Inflammatory macrophage (primary cell): ENCODE results near the gene NRCAM.
A peak's percentile ranks its signal among the peaks of the same experiment; 100 is the strongest.
"Not testable (repeated sequence)": the region's sequence is repeated elsewhere in the genome, so short reads cannot be mapped to it uniquely, and the experiment has no call there.

ENCODE experiments used
- DNase-seq, 2 donors: peaks; one replicate each; pipeline ENCODE4 v3.0.0-alpha.2; 2020 to 2022

The NRCAM gene

DNA sequence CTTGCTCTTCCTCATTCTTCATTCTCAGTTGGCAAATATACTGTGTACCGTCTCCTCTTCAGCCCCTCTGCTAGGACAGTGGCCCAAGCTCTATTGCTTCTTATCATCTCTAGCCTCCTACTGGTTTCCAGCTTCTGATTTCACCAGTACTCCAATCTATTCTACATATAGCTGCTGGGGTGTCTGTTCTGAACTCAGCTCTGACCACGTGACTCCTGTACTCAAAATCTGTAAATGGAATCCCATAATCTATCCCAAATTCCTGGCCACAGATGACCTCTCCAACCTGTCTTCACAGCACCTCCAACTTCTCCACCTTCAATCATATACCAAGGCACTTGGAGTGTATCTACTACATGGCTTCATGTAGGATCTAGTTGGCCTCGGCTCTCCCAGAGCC, 152.9 kb downstream of the NRCAM start:
- no peak for DNase-seq

- DNase-seq: no peak
Observed at GRCh38 chr7:108301387-108301786, 154.8 kb downstream of the NRCAM start.

- no peak for DNase-seq
Observed at GRCh38 chr7:108299251-108299973, 156.8 kb downstream of the NRCAM start.

- no peak for DNase-seq
Observed at GRCh38 chr7:108296911-108297310, 159.3 kb downstream of the NRCAM start.

- DNase-seq: peak in 1 of 2 donors; percentile 4
Observed at GRCh38 chr7:108294595-108294994, 161.6 kb downstream of the NRCAM start.

DNA sequence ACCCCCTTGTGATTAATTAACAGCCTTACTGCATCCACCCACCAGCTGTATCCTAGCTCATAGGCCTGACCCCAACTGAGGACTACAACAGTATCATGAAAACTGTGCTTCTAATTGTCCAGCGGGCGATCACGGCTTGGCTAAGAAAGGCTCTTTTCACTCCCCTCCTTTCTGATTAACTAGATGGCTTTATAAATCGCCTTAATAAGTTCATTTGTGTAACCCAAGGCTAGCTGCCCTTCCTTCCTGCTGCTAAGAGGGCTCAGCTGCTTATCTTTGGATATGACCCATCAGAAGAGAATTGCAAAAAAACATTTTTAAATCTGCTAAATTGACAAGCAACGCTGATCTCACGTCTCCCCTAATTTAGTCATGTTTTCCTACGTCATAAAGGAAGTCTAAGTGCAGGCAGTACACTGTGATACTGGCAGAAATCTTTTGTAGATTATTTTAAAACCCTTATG, 163.1 kb downstream of the NRCAM start:
- DNase-seq: no peak

DNA sequence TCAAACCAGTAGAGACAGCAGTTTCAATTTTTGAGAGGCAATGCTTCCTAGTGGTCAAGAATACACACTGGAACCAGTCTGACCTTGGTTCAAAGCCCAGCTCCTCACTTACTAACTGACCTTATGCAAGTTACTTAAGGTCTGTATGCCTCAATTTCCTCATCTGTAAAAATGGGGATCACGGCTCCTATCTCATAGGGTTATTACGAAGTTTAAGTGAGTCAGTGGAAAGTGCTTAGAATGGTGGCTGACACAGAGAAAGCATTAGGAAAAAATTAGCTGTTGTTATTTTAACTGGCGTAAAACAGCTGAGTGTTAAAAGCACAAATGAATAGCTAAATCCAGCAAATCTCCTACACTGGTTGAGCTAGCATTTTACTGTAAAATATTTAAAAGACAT, 163.7 kb downstream of the NRCAM start:
- no peak for DNase-seq

GRCh38 chr7:108291791-108292440, 164.3 kb downstream of the NRCAM start:
- DNase-seq: no peak

GRCh38 chr7:108291152-108291508, 165.1 kb downstream of the NRCAM start:
- DNase-seq: no peak

DNA sequence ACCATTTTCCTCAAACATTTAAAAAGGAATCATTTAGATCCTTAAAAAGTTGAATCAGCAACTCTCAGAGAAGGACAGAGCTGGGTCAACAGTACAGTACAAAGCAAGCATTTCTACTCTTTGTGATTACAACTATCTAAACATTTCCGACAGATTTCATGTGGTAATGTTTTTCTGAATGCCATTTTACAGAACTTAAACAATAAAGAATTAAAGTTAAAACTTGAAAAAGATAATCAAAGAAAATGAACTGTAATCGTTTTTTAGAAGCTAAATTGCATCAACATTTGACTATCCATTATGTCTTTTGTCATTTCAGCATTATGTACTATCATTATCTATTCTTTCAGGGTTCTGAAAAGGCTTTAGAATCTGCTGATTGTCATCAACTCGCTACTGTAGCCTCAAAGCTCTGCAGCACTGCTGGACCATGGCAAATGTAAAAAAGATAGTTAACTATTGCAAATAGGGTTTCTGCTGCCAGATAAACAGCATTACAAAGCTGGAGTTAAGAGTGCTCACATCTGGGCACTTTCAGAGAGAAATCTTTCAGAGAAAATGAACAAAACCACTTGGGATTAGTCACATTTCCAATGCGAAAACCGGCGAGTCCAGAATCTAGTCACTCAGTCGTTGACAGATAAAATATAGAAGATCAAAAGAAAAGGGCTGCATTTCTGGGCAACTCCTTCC, 165.6 kb downstream of the NRCAM start:
- DNase-seq: no peak

GRCh38 chr7:108289852-108290251, 166.4 kb downstream of the NRCAM start:
- no peak for DNase-seq

DNA sequence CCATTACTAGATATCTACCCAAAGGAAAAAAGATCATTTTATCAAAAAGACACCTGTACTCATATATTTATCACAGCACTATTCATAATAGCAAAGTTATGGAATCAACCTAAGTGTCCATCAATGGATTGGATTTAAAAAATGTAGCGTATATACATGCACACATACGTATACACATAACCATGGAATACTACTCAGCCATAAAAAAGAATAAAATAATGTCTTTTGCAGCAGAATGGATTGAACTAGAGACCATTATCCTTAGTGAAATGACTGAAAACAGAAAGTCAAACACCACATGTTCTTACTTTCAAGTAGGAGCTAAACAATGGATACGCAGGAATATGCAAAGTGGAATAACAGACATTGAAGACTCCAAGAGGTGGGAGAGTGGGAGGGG, 168.4 kb downstream of the NRCAM start:
- DNase-seq: no peak

DNA sequence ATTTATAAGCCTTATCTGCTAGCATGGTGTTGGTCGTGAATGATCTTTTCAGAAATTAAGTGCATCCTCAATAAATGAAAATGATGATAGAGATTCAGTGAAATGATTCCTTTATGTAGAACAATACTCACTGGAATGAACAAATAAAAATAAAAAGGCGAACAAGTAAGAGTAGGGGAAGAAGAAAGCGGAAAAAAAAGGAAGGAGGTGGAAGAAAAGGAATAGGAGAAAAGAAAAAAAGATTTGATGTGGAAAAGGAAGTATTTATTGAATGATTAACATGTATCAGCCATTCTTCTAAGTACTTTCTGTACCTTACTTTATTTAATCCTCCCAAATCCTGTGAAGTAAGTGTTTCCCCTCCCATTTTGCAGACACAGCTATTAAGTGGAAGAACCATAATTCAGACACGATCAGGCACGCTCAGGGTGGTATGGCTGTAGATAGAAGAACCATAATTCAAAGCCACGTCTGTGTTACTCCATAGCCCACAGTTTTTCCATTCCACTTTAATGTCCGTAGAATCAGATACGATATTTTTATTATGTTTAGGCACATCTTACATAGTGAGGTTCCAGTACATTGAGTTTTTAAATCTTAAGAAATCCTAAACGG, 169.8 kb downstream of the NRCAM start:
- DNase-seq: no peak

DNA sequence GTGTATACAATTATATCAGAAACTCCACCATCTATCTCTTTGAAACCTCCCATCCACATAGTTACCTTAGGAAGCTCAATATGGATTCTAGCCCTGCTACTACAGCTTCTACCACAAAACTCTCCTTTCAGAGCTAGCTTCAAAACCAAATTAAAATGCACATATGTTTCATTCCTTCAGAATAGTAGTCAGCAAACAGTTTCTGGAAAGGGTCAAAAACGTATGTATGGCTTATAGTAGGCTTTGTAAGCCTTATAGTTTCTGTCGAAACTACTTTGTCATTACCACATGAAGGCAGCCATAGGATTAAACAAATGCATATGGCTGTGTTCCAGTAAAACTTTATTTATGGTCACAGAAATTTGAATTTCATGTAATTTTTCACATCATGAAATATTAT, 170.5 kb downstream of the NRCAM start:
- DNase-seq: no peak

DNA sequence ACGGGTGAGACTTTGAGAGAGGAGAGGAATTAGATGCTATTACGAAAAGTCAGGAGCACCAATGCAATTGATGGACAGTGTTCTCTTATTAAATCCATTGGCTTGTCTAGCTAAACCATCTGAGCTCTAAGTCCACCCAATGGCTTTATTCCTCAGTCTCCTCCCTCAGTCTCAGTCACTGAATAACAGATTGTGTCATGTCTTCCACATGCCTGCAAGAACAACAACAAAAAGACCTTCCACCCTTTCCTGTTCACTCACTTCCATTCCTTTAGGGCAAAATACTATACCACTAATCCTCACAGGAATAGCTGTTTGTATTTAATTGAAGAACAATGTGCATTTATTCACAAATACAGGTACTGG, 171.2 kb downstream of the NRCAM start:
- no peak for DNase-seq

DNA sequence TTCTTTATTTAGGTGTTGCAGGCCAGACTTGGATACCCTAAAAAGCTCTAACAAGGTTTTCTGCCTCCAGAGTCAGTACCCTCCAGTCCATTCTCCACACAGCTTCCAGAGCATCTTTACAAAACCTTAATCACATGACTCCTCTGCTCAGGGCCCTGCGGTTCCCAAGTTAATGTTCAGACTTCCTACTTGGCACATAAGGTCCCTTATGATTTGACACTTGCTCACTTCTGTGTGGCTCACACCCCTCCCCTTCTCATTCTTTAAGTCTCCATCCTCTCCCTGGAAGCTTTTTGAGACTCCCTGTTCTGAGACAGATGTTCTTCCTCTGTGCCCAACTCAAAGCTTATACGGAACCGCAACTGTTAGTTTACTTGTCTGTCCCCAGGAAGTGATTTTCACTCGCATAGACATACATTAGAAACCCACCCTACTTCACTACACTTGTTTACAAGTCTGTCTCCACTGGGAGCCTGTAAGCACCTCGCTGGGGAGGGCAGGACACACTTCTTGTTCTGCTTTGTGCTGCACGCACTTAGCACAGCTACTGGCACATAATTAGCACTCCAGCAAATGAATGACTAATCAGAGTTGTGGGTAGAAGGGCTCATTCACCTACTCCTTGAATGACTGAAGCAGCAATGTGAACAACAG, 171.8 kb downstream of the NRCAM start:
- DNase-seq: no peak

DNA sequence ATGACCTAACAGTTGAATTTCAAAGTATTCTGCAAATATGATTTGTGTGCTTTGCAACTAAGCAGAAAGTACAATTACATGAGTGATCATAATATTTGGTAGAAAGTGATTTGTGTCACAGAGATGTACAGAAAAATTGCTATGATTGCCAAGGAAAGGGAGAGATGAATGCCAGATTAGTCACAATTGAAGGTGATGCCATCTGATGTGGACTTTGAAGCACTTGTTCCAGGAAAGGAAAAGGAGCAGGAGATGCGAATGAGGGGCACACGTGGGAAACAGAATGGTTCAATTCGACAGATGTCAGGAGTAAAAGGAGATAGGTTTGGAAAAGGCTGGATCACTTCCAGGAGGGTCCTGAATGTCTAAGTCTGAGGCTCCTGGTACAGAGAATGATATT, 173.0 kb downstream of the NRCAM start:
- DNase-seq: no peak

GRCh38 chr7:108282427-108282996, 173.7 kb downstream of the NRCAM start:
- DNase-seq: no peak

DNA sequence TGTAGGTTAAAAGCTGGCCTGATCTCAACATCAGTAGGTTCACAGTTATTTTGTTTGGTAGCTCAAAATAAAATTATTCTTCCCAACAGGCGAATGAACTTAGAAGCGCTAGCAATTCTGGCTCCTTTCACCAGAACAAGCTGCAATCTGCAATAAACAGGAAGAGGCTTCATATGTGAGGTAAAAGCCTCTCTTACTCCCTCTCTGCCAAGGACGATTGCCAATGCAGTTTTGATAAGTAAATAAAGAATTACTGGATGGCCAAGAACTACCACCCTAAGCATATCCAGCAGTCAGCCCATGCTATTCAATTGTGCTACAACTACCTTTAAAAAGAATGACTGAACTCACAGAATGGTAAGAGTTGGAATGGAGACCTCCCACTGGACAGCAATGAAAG, 176.1 kb downstream of the NRCAM start:
- no peak for DNase-seq

- DNase-seq: no peak
Observed at GRCh38 chr7:108278776-108279175, 177.5 kb downstream of the NRCAM start.

- DNase-seq: no peak
Observed at GRCh38 chr7:108278281-108278680, 178.0 kb downstream of the NRCAM start.

DNA sequence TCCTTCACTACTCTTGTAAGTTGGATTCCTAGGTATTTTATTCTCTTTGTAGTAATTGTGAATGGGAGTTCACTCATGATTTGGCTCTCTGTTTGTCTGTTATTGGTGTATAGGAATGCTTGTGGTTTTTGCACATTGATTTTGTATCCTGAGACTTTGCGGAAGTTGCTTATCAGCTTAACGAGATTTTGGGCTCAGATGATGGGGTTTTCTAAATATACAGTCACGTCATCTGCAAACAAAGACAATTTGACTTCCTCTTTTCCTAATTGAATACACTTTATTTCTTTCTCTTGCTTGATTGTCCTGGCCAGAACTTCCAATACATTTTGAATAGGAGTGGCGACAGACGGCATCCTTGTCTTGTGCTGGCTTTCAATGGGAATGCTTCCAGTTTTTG, 181.8 kb downstream of the NRCAM start:
- DNase-seq: not testable (repeated sequence)

GRCh38 chr7:108272891-108273290, 183.3 kb downstream of the NRCAM start:
- DNase-seq: not testable (repeated sequence)
